Measurements from ENCODE around the gene UBE3C. TPM values are rescaled to one million over a fixed set of nuclear protein-coding genes. Genes with fewer than 3 reads are reported as not detected.

The UBE3C gene
- total RNA-seq, 1 experiment from 2014 or later: 122 TPM

DNA sequence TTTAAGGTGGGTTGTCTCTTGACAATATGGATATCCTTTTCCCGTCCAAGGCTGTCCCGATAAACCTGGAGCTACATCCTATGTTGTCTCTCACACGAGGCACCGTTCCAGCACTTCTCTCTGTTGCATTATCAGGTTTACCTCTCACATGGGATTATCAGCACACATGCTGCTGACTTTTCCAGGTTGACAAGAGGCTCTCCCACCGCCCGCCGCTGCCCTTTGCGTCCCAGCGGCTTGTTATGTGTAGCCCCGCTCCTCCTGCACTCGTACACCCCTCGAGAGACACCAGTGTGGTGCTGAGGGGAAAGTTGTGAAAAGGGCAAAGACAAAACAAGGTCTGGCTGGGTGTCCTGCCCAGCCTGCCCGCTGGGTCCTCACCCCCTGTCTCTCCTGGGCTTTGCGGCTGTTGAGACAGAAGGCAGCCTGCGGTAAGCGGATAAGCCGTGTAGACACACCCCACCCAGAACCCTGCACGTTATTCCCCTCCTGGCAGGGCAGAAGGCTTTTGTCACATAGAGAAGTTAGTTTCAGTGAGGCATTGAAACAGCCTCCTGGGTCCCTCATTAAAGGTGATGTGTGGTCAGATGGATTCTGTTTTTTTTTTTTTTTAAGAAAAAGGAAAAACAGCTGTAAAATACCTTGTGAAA, 38.7 kb downstream of the UBE3C start:
- Histone ChIP-seq H3K9me3 (replicated peaks) (no peaks in the 10 kb centered on the region), H3K4me1 (no peaks in the 10 kb centered on the region), H3K27ac (no peak overlapping the region), H3K27me3 (no peaks in the 10 kb centered on the region), H3K4me3 (no peak overlapping the region), H3K36me3 (peaks cover 87% of the 10 kb centered on the region)
- no peak for DNase-seq

DNA sequence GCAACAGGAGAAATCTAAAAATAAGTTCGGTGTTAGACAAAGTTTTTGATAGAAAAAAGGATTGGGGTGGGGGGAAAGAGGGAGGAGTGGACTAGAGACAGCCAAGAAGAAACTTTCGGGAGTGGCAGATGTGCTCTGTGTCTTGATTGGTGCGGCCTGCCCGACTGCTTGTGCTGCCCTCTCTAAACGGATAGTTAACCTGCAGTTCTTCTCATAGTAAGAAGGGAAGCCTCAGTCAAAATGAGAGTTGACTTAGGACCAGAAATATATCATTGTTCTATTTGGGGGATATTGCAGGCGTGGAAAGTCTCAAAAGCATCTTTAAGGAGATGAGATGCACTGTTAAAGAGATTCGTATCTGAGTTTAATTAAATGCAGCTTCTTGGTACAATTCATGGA, 39.3 kb downstream of the UBE3C start:
- Histone ChIP-seq H3K36me3 (peaks cover 85% of the 10 kb centered on the region), H3K4me1 (no peaks in the 10 kb centered on the region), H3K27me3 (no peaks in the 10 kb centered on the region), H3K9me3 (replicated peaks) (no peaks in the 10 kb centered on the region), H3K4me3 (no peak overlapping the region), H3K27ac (no peak overlapping the region)
- no peak for DNase-seq

DNA sequence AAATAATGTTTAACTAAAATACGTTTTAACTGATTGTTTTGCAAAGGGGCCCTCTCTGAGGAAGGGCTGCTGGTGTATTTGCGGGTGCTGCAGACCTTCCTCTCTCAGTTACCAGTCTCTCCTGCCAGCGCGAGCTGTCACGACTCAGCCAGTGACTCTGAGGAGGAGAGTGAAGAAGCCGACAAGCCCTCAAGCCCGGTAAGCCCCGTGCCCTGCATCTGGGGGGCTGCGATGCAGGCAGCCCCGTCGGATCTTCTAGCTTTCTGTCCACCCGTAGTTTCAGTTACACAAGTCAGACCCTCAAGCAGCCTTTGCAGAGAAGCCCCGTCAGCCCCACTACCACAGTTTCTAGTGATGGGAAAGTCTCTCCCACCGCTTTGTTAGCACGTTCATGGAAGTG, 45.1 kb downstream of the UBE3C start:
- Histone ChIP-seq H3K9me3 (replicated peaks) (no peaks in the 10 kb centered on the region), H3K27me3 (no peaks in the 10 kb centered on the region), H3K36me3 (peaks cover 93% of the 10 kb centered on the region), H3K4me3 (no peak overlapping the region), H3K4me1 (no peaks in the 10 kb centered on the region), H3K27ac (no peak overlapping the region)
- DNase-seq: no peak

DNA sequence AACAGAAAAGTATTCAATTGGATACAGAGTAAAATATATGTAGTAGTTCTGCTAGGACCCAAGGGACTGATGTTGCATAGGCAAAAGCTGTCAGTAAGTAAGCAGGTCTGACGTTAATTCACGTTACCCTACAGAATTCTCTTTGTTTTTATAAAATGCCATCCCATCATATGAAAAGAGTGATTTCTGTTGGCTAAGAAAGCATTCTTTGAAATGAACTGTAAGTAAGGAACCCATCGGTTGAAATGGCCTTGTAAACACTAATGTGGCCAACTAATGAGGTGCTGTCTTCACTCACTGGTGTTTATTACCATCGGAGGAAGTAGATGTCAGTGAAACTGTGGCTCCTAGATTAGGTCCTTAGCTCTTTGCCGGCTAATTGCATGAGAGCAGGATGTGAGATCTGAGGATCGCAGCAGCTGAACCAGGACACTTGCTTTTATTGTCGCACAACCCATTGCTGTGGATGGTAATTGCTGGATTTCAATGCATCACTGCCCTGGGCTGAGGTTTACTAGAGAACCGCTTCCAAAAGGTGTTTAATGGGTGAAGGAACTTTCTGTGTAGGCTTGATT, 49.5 kb downstream of the UBE3C start:
- Histone ChIP-seq H3K4me3 (no peak overlapping the region), H3K27me3 (no peaks in the 10 kb centered on the region), H3K36me3 (peaks cover 94% of the 10 kb centered on the region), H3K9me3 (replicated peaks) (no peaks in the 10 kb centered on the region), H3K4me1 (no peaks in the 10 kb centered on the region), H3K27ac (no peak overlapping the region)
- DNase-seq: no peak

DNA sequence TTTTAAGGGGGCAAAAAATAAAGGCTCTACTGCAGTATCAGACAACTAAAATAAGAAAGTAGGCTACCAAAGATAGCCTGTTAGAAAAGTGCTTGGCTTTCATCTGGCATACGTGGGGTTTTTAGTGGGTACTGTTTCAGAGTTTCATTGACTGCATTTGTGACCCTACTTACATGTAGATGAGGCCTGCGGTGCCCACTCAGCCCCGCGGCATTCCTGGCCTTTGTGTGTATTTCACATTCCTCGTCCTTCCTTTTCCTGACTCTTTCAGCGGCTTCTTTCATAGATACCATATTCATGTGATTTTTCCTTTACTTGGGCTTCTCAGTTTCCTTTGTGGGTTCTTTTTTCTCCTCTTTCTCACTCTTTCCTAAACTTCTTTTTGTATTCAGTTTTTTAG, 50.7 kb downstream of the UBE3C start:
- no peak for DNase-seq
- Histone ChIP-seq H3K27ac (no peak overlapping the region), H3K36me3 (peaks cover 92% of the 10 kb centered on the region), H3K27me3 (no peaks in the 10 kb centered on the region), H3K4me1 (no peaks in the 10 kb centered on the region), H3K4me3 (no peak overlapping the region), H3K9me3 (replicated peaks) (no peaks in the 10 kb centered on the region)

DNA sequence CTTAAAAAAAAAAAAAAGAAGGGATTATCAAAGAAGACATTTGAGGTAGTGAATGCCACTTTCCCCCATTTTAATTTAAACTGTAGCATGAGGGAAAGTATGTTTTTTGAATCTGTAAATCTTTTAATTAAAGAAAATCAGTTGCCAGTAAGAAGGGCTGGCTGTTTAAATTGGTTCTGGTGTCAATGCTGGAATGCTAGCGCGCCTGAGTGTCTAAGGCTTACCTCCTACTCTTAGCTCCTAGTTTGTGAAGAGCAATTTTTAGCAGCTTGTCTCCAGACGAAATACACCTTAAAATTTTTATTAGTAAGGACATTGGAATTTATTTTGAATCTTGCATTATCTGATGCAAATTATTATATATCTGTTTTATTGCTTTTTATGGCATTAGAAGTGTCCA, 54.1 kb downstream of the UBE3C start:
- no peak overlapping the region for H3K27ac ChIP-seq
- H3K4me3 ChIP-seq: no peak overlapping the region
- no peaks in the 10 kb centered on the region for H3K27me3 ChIP-seq
- peaks cover 93% of the 10 kb centered on the region for H3K36me3 ChIP-seq
- H3K9me3 ChIP-seq (replicated peaks): no peaks in the 10 kb centered on the region
- no peak for DNase-seq
- H3K4me1 ChIP-seq: no peaks in the 10 kb centered on the region

DNA sequence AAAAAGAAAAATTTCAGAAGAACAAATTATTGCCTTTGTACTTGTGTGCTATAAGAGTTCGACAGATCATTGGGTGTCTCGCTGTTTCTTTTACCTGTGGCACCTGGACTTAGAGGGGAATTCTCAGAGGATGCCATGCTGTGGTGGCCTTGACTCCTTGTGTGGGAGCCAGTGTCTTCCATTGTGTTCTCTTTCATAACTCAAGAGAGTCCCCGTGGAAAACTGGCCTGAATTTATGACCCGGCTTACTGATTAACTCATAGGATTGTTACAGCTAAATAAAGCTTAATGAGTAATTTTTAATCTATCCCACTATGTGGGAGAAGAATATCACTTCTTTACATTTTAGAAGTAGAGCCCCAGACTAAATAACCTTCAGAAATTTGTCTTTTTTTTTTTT, 54.5 kb downstream of the UBE3C start:
- Histone ChIP-seq H3K36me3 (peaks cover 92% of the 10 kb centered on the region), H3K27ac (no peak overlapping the region), H3K4me3 (no peak overlapping the region), H3K4me1 (no peaks in the 10 kb centered on the region), H3K9me3 (replicated peaks) (no peaks in the 10 kb centered on the region), H3K27me3 (no peaks in the 10 kb centered on the region)
- DNase-seq: no peak

DNA sequence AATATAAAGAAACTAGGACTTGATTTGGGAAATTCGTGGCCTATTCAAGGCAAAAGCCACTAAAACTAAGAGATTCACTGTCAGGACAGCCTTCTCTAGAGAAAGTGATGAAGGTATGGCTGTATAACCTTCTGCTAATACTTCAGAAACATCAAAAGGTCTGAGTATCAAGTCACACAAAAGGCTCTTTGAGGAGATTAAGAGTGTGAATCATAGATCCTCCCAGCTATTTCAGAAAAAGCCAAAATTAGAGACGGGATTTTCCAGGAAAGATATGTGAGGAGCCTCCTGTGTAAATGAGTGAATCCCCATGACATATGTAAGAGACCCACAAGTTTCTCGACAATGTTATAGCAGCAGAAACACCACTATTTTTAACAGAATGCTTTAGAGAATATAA, 56.2 kb downstream of the UBE3C start:
- Histone ChIP-seq H3K27ac (no peak overlapping the region), H3K9me3 (replicated peaks) (no peaks in the 10 kb centered on the region), H3K4me1 (no peaks in the 10 kb centered on the region), H3K4me3 (no peak overlapping the region), H3K36me3 (peaks cover 85% of the 10 kb centered on the region), H3K27me3 (no peaks in the 10 kb centered on the region)
- DNase-seq: no peak

DNA sequence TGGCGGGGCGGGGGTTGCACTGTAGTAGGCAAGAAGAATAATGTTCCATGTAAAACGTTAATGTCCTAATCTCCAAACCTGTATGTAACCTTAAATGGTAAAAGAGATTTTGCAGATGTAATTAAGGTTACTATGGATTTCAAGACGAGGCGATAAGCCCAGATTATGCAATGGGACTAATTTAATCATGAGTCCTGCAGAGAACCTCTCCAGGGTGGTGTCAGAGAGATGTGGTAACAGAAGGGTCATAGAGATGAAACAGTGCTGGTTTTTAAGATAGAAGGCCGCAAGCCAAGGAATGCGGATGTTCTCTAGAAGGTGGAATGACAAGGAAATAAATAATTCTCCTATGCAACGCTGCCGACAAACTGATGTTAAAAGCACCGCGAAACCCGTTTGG, 57.1 kb downstream of the UBE3C start:
- Histone ChIP-seq H3K27me3 (no peaks in the 10 kb centered on the region), H3K4me1 (no peaks in the 10 kb centered on the region), H3K36me3 (peaks cover 85% of the 10 kb centered on the region), H3K9me3 (replicated peaks) (no peaks in the 10 kb centered on the region), H3K4me3 (no peak overlapping the region), H3K27ac (no peak overlapping the region)
- no peak for DNase-seq

DNA sequence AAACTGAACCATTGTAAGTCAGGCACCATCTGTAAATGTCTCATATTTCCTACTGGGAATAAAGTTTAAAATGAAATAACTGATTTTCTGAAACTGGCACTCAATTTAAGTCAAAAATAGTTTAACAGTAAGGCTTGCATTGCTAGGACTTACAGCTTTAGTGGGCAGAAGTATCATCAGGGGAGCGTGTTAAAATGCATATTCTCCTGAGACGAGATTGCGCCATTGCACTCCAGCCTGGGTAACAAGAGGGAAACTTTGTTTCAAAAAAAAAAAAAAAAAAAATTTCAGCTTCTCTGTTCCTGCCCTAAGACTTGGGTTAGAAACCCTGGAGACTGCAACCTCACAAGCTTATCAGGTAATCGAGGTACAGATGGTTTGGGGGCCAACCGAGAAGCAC, 65.4 kb downstream of the UBE3C start:
- no peaks in the 10 kb centered on the region for H3K27me3 ChIP-seq
- H3K36me3 ChIP-seq: peaks cover 78% of the 10 kb centered on the region
- no peaks in the 10 kb centered on the region for H3K9me3 ChIP-seq (replicated peaks)
- no peak for DNase-seq
- H3K4me3 ChIP-seq: no peak overlapping the region
- no peaks in the 10 kb centered on the region for H3K4me1 ChIP-seq
- H3K27ac ChIP-seq: no peak overlapping the region

DNA sequence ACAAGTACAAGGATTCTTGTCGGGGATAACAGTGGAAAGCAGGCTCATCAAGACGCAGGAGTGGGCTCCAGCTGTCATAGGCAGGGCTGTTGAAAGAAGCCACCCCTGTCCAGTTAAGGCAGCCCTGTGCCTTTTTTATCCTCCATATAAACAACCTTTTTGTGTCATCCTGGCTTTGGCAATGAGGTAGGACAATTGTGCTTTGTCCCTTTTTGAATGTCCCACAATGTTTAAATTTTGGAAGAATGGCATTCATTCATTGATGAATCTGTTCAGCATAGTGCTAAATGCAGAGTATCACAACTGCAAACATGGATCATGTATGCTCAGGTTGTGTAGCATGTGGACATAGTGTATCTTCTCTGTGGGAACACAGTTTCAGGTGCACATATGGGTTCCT, 66.7 kb downstream of the UBE3C start:
- Histone ChIP-seq H3K36me3 (peaks cover 81% of the 10 kb centered on the region), H3K27me3 (no peaks in the 10 kb centered on the region), H3K27ac (no peak overlapping the region), H3K4me3 (no peak overlapping the region), H3K9me3 (replicated peaks) (no peaks in the 10 kb centered on the region), H3K4me1 (no peaks in the 10 kb centered on the region)
- no peak for DNase-seq

DNA sequence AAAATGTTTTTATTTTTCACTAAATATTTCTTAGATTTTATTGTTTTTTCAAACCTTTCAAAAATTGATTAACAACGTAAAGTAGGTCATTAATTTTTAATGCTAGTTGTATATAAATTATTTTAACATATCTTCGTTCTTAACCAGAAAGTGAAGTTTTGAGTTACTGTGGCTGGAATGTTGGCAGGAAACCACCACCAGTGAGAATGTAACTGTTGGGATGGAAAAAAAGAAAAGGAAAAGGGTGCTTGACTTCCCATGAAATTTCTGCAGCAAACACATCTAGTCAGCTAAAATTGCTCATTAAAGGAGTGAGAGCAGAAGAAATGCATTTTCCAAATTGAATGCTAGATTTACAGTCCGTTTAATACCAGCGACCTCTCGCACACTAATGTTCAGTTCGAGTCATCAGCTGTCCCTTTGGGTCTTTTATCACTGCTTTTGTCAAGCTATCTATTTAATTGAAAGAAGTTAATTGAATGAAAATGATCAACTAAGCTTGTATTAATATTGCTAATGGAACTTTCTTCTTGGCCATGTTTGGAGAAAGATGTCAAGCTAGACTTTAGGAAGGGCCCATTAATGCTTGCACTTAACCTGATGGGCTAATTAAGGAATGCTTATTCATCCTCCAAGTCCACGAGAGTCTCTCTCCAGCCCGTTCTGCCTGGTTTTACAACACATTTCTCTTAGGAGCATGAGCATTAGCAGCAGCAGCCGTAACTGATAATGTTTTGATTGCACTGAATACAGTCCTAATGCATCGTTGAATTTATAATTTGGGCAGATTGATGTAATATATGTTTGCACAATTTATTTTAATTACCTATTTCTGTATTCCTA, 70.1 kb downstream of the UBE3C start:
- H3K4me1 ChIP-seq: peaks cover 4% of the 10 kb centered on the region
- no peaks in the 10 kb centered on the region for H3K9me3 ChIP-seq (replicated peaks)
- H3K27ac ChIP-seq: no peak overlapping the region
- no peak overlapping the region for H3K4me3 ChIP-seq
- no peaks in the 10 kb centered on the region for H3K27me3 ChIP-seq
- H3K36me3 ChIP-seq: peaks cover 57% of the 10 kb centered on the region
- DNase-seq: no peak

DNA sequence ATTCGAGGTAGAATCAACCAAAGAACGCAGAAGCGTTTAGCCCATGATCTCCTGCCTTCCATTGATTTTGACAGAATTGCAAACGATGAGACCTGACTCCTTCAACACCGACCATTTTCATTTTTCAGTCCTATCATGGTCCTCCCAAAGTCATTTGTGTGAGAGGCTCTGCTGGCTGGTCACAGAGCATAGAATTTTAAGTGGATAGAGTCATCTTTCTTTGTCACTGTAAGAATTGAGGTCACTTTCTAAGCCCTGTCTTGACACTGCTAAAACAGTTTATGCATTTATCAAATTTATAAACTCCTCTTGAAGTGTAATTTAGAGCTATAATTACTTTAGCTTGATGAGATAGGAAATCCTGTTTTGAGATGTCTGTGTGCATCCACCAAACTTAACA, 72.0 kb downstream of the UBE3C start:
- no peak overlapping the region for H3K27ac ChIP-seq
- DNase-seq: no peak
- H3K27me3 ChIP-seq: no peaks in the 10 kb centered on the region
- H3K4me3 ChIP-seq: no peak overlapping the region
- peaks cover 4% of the 10 kb centered on the region for H3K4me1 ChIP-seq
- H3K9me3 ChIP-seq (replicated peaks): no peaks in the 10 kb centered on the region
- H3K36me3 ChIP-seq: peaks cover 42% of the 10 kb centered on the region

DNA sequence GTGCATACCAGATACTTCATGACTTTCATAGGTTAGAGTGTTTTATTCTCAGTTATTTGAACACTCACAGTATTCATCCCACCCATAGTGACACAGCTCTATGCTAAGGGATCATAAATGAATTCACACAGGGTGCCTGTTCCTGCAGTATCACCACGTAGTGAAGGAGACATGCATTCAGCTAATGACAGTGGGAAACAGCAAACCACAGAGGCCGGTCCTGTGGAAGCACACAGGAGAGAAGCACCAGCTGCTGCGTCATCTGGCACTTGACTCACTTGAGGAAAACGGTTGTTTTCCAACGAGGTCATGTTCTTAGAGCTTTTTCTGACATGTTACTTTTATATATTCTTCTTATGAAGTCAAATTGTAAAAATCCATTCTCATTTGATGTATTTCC, 73.0 kb downstream of the UBE3C start:
- Histone ChIP-seq H3K27me3 (no peaks in the 10 kb centered on the region), H3K36me3 (peaks cover 44% of the 10 kb centered on the region), H3K4me3 (no peak overlapping the region), H3K4me1 (peaks cover 4% of the 10 kb centered on the region), H3K9me3 (replicated peaks) (no peaks in the 10 kb centered on the region), H3K27ac (no peak overlapping the region)
- DNase-seq: peak; percentile 68 to 73

DNA sequence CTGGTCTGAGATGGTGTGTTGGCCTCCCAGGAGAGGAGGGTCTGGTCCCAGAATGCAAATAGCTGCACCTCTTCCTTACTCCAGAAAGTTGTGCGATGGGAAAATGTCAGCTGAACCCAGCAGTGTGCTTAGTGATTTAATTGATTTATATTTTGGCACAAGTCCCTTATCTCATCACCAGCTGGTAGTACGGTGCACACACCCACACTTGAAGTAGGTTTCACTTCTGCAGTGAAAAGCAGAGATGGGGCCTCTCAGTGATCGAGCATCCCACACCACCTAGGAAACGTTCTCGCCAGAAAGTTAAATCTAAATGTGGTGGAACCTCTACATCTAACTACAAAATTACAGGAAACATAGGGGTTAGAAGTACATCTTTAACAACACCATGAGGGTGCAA, 80.4 kb downstream of the UBE3C start:
- Histone ChIP-seq H3K27ac (no peak overlapping the region), H3K9me3 (replicated peaks) (no peaks in the 10 kb centered on the region), H3K27me3 (no peaks in the 10 kb centered on the region), H3K4me1 (no peaks in the 10 kb centered on the region), H3K36me3 (peaks cover 55% of the 10 kb centered on the region), H3K4me3 (no peak overlapping the region)
- DNase-seq: no peak

Data from SJCRH30 (cell line).